OCI-LY1 (cell line): ENCODE measurements around the gene TRAF6.

Source experiments
- H2AFZ ChIP-seq: fragments of 200-600 bp; sonication (generic), shearing (Covaris generic); 2 replicates; pipeline ENCODE4 v1.6.0; 2014; ENCODE audit warnings: antibody characterized with exemption, mild to moderate bottlenecking, low read length
- H3F3A ChIP-seq: fragments of 200-600 bp; sonication (generic), shearing (Covaris generic); 2 replicates; pipeline ENCODE4 v1.6.0; 2014; ENCODE audit warnings: mild to moderate bottlenecking, antibody characterized with exemption, low read length, moderate library complexity; ENCODE audit not compliant: insufficient read depth
- H3K27ac ChIP-seq: fragments of 200-600 bp; sonication (generic); 2 replicates; pipeline ENCODE4 v1.5.1; 2014; ENCODE audit warnings: low read length, mixed run types, mild to moderate bottlenecking, low read depth; ENCODE audit not compliant: poor library complexity, severe bottlenecking
- H3K27me3 ChIP-seq: fragments of 200-600 bp; sonication (generic); 2 replicates; pipeline ENCODE4 v1.6.0; 2014; ENCODE audit warnings: antibody characterized with exemption, mild to moderate bottlenecking, low read length, moderate library complexity; ENCODE audit not compliant: insufficient read depth
- H3K36me3 ChIP-seq: fragments of 200-600 bp; sonication (generic); 2 replicates; pipeline ENCODE4 v1.6.1; 2014; ENCODE audit warnings: mild to moderate bottlenecking, antibody characterized with exemption, low read length, moderate library complexity, mixed read lengths; ENCODE audit not compliant: insufficient read depth
- H3K4me1 ChIP-seq: fragments of 200-600 bp; sonication (generic); 2 replicates; pipeline ENCODE4 v1.5.1; 2014; ENCODE audit warnings: mild to moderate bottlenecking, low read length, moderate library complexity; ENCODE audit not compliant: insufficient read depth, severe bottlenecking
- H3K4me2 ChIP-seq: fragments of 200-600 bp; sonication (generic), shearing (Covaris generic); 2 replicates; pipeline ENCODE4 v1.6.1; 2014; ENCODE audit warnings: low read length
- H3K4me3 ChIP-seq: fragments of 200-600 bp; sonication (generic); 2 replicates; pipeline ENCODE4 v1.5.1; 2014; ENCODE audit warnings: low read length, low read depth, mild to moderate bottlenecking, mixed read lengths; ENCODE audit not compliant: poor library complexity, severe bottlenecking
- H3K79me2 ChIP-seq: fragments of 200-600 bp; shearing (Covaris generic); 2 replicates; pipeline ENCODE4 v1.6.1; 2016; ENCODE audit warnings: mixed run types, low read length, mixed read lengths; ENCODE audit not compliant: insufficient read depth
- H3K9ac ChIP-seq: fragments of 200-600 bp; sonication (generic), shearing (Covaris generic); 2 replicates; pipeline ENCODE4 v1.6.1; 2014; ENCODE audit warnings: mild to moderate bottlenecking, low read length, mixed read lengths
- H3K9me2 ChIP-seq: fragments of 200-600 bp; sonication (generic), shearing (Covaris generic); 2 replicates; pipeline ENCODE4 v1.6.1; 2014; ENCODE audit warnings: low read depth, mild to moderate bottlenecking, low read length, mixed read lengths
- H3K9me3 ChIP-seq: fragments of 200-600 bp; shearing (Covaris generic); 2 replicates; pipeline ENCODE4 v1.6.1; 2014; ENCODE audit warnings: low read length, mixed read lengths
- H4K20me1 ChIP-seq: fragments of 200-600 bp; sonication (generic), shearing (Covaris generic); 2 replicates; pipeline ENCODE4 v1.6.0; 2016; ENCODE audit warnings: mild to moderate bottlenecking, low read length; ENCODE audit not compliant: insufficient read depth
- EZH2 ChIP-seq: fragments of 200-600 bp; sonication (generic), shearing (Covaris generic); IDR thresholded peaks from 2 replicates; pipeline ENCODE4 v1.8.0; 2017; ENCODE audit warnings: borderline replicate concordance, mixed run types, mild to moderate bottlenecking, antibody characterized with exemption, low read length, moderate library complexity, mixed read lengths
- TF ChIP-seq, protein P1 (sequence below): fragments of 200-600 bp; sonication (generic), shearing (Covaris generic); IDR thresholded peaks from 2 replicates; pipeline ENCODE4 v1.5.1; 2017; ENCODE audit warnings: mild to moderate bottlenecking, antibody characterized with exemption, low read length, moderate library complexity, mixed read lengths

TRAF6 gene

DNA sequence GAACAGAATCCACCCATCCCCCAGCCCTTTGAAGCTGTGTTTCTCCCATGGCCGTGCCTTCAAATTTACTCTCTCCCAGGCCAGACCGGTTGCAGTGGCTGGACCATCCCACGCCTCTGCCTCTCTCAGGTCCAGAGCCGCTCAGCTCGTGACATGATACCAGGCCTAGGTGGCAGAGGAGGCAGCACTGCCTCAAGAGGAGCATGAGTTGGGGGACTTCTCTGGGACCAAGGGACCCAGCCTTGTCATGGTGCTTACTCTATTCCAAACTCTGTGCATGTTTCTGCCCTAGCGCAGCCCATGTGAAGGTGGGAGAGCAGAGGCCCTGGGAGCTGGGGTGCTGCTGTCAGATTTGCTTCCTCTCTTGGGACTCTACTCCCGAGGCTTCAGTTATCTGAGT lies 51.0 kb downstream of the TRAF6 start:
- no peaks in the 10 kb centered on the region for H3K9me3 ChIP-seq
- no peak overlapping the region for H3K4me2 ChIP-seq
- no peaks in the 10 kb centered on the region for H3K4me1 ChIP-seq
- H3K9me2 ChIP-seq = no peaks in the 10 kb centered on the region
- H4K20me1 ChIP-seq = no peaks in the 10 kb centered on the region
- no peak overlapping the region for H3K27ac ChIP-seq
- H3K4me3 ChIP-seq = no peak overlapping the region
- H3K9ac ChIP-seq = no peak overlapping the region
- no peaks in the 10 kb centered on the region for H3K36me3 ChIP-seq
- H3K27me3 ChIP-seq = peaks cover 4% of the 10 kb centered on the region; the same call in 1 of the 2 replicates
- TF ChIP-seq, protein P1, sequence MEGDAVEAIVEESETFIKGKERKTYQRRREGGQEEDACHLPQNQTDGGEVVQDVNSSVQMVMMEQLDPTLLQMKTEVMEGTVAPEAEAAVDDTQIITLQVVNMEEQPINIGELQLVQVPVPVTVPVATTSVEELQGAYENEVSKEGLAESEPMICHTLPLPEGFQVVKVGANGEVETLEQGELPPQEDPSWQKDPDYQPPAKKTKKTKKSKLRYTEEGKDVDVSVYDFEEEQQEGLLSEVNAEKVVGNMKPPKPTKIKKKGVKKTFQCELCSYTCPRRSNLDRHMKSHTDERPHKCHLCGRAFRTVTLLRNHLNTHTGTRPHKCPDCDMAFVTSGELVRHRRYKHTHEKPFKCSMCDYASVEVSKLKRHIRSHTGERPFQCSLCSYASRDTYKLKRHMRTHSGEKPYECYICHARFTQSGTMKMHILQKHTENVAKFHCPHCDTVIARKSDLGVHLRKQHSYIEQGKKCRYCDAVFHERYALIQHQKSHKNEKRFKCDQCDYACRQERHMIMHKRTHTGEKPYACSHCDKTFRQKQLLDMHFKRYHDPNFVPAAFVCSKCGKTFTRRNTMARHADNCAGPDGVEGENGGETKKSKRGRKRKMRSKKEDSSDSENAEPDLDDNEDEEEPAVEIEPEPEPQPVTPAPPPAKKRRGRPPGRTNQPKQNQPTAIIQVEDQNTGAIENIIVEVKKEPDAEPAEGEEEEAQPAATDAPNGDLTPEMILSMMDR = no peak
- no peak for TF ChIP-seq EZH2
- no peak overlapping the region for H2AFZ ChIP-seq
- no peaks in the 10 kb centered on the region for H3K79me2 ChIP-seq
- no peaks in the 10 kb centered on the region for H3F3A ChIP-seq

DNA sequence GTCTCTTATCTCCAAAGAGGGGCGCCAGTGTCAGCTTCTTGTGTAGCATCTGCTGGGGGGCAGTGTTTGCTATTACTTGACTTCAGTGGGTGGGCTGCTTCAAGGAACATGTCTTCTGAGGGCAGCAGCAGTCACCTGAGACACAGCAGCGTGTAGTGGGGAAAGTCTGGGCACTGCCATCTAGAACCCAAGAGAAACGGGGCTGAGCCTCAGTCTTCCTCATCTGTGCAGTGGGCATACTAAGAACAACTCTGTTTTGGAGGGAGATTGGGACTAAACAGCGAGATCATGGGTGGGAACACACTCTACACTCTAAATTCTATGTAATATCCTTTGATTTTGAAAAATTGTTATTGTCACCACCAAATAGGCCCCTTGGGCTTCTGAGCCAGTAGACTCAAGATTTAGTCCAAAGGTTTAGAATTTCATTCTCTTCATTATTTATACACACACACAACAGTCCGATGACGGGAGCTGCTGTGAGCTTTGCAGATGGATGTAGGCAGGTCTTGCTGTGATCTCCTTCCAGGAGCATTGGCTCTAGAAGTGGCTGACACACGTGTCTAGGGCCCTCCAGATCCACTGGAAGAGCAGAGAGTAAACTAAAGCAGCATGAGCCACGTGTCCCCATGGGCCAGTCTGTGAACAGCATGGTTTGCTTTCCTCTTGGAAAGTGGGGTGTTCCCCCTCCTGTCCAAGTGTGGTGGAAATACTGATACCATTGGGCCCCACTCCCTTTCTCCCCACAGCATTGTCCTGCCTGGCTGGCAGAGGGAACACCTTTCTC lies 51.8 kb downstream of the TRAF6 start:
- H4K20me1 ChIP-seq = no peaks in the 10 kb centered on the region
- H3K36me3 ChIP-seq = no peaks in the 10 kb centered on the region
- H3K9me3 ChIP-seq = no peaks in the 10 kb centered on the region
- H3K4me1 ChIP-seq = no peaks in the 10 kb centered on the region
- H3F3A ChIP-seq = no peaks in the 10 kb centered on the region
- H3K79me2 ChIP-seq = no peaks in the 10 kb centered on the region
- no peak overlapping the region for H3K4me3 ChIP-seq
- H3K9me2 ChIP-seq = no peaks in the 10 kb centered on the region
- H3K4me2 ChIP-seq = no peak overlapping the region
- no peak for TF ChIP-seq EZH2
- TF ChIP-seq, protein P1 = no peak
- peaks cover 4% of the 10 kb centered on the region; the same call in 1 of the 2 replicates for H3K27me3 ChIP-seq
- H3K27ac ChIP-seq = no peak overlapping the region
- H2AFZ ChIP-seq = no peak overlapping the region
- no peak overlapping the region for H3K9ac ChIP-seq

DNA sequence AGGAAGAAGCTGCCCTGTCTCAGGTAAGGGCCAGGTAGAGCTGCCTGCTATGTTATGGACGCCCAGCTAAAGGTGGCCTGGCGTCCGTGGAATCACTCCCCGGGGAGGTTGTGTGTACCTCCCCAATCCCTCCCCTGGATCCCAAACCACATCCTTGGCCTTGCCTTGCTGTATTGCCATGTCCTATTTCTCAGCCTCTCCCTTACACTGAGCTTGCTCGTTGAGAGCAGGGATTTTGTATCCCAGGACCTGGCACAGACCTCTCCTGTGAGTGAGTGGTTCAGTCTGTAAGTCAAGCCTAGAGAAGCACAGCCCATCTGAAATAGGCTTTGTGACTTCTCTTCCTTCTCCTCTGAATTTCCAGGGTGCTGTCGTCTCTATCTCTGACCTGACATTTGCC lies 53.9 kb downstream of the TRAF6 start:
- H3K4me3 ChIP-seq = no peak overlapping the region
- H2AFZ ChIP-seq = no peak overlapping the region
- H3K27ac ChIP-seq = no peak overlapping the region
- TF ChIP-seq, protein P1 = no peak
- TF ChIP-seq EZH2 = no peak
- peaks cover 4% of the 10 kb centered on the region; the same call in 1 of the 2 replicates for H3K27me3 ChIP-seq
- H3K4me1 ChIP-seq = no peaks in the 10 kb centered on the region
- H3K36me3 ChIP-seq = no peaks in the 10 kb centered on the region
- no peak overlapping the region for H3K9ac ChIP-seq
- no peaks in the 10 kb centered on the region for H3K9me2 ChIP-seq
- H3K9me3 ChIP-seq = no peaks in the 10 kb centered on the region
- no peaks in the 10 kb centered on the region for H3F3A ChIP-seq
- H4K20me1 ChIP-seq = no peaks in the 10 kb centered on the region
- no peak overlapping the region for H3K4me2 ChIP-seq
- no peaks in the 10 kb centered on the region for H3K79me2 ChIP-seq
